GM12878 (cell line): ENCODE measurements around the gene PACS1.

ENCODE experiments used
- ATF2 ChIP-seq: IDR thresholded peaks from 2 replicates; pipeline ENCODE4 v1.6.1; 2012; ENCODE audit warnings: low read length, inconsistent platforms
- CBFB ChIP-seq: IDR thresholded peaks from 2 replicates; pipeline ENCODE4 v1.6.1; 2016; ENCODE audit warnings: antibody characterized with exemption, low read depth
- CTCF ChIP-seq, 3 experiments: IDR thresholded peaks in 2 of 3; conservative IDR thresholded peaks in 1 of 3; 2 replicates each; pipeline ENCODE4 v1.5.1; 2011; ENCODE audit warnings: low read depth in 3 of 3, low read length in 3 of 3, mild to moderate bottlenecking in 3 of 3, control low read depth in 2 of 3, moderate library complexity in 2 of 3, inconsistent platforms in 1 of 3, mixed read lengths in 1 of 3; ENCODE audit not compliant: control insufficient read depth in 2 of 3, insufficient read depth in 1 of 3; ENCODE audit errors: extremely low read depth in 1 of 3
- EZH2 ChIP-seq: IDR thresholded peaks from 2 replicates; pipeline ENCODE4 v1.6.1; 2012; ENCODE audit warnings: low read depth, mild to moderate bottlenecking, control low read depth, inconsistent platforms, low read length, borderline replicate concordance; ENCODE audit not compliant: control insufficient read depth
- FOXK2 ChIP-seq: fragments of 450-650 bp; IDR thresholded peaks from 2 replicates; pipeline ENCODE4 v1.6.1; 2017; ENCODE audit warnings: mild to moderate bottlenecking, moderate library complexity
- HDAC6 ChIP-seq: fragments of 200-600 bp; sonication (generic); IDR thresholded peaks from one replicate; pipeline ENCODE4 v1.8.0; 2017; ENCODE audit warnings: antibody characterized with exemption; ENCODE audit not compliant: unreplicated experiment
- NFYB ChIP-seq: IDR thresholded peaks from 2 replicates; pipeline ENCODE4 v1.6.1; 2011; ENCODE audit warnings: low read depth, mild to moderate bottlenecking, low read length, improper control_type of control experiment, moderate library complexity; ENCODE audit not compliant: insufficient read depth
- POLR2AphosphoS5 ChIP-seq: IDR thresholded peaks from 2 replicates; pipeline ENCODE4 v1.6.1; 2011; ENCODE audit warnings: mild to moderate bottlenecking, low read length, inconsistent platforms
- SIX5 ChIP-seq: IDR thresholded peaks from 2 replicates; pipeline ENCODE4 v1.6.1; 2011; ENCODE audit warnings: mild to moderate bottlenecking, low read depth, low read length, moderate library complexity; ENCODE audit not compliant: severe bottlenecking
- SMC3 ChIP-seq: IDR thresholded peaks from 2 replicates; pipeline ENCODE4 v1.6.1; 2011; ENCODE audit warnings: low read length, improper control_type of control experiment, borderline replicate concordance
- USF1 ChIP-seq: IDR thresholded peaks from 2 replicates; pipeline ENCODE4 v1.6.1; 2011; ENCODE audit warnings: borderline replicate concordance, low read depth, mild to moderate bottlenecking, moderate library complexity, mixed read lengths, low read length; ENCODE audit not compliant: insufficient read depth; ENCODE audit errors: extremely low read length
- ZSCAN29 ChIP-seq: fragments of 450-650 bp; IDR thresholded peaks from 2 replicates; pipeline ENCODE4 v1.6.1; 2017; ENCODE audit warnings: mild to moderate bottlenecking, moderate library complexity

- TF ChIP-seq SIX5 (no peak), SMC3 (no peak), CTCF (IDR thresholded peaks at IDR 0.05 in 2 of 3, conservative IDR thresholded peaks at IDR 0.05 in 1 of 3; ENCODE audit: control insufficient read depth in 2 of 3, extremely low read depth in 1 of 3, insufficient read depth in 1 of 3, low read depth in 3 of 3, low read length in 3 of 3) (no peak), POLR2AphosphoS5 (no peak), EZH2 (no peak), FOXK2 (no peak), HDAC6 (no peak), ATF2 (no peak), USF1 (no peak), ZSCAN29 (no peak), NFYB (no peak), CBFB (no peak)
These were observed 76.9 kb downstream of the PACS1 start for GRCh38 chr11:66146940-66147339.
